Parathyroid adenoma (tissue), 2 donors: Measurements from ENCODE around the gene PDCD1LG2.

ENCODE experiments used
- H2AFZ ChIP-seq: fragments of 300-600 bp; sonication (generic); one replicate; pipeline ENCODE4 v1.7.0; 2017; ENCODE audit warnings: antibody characterized with exemption, mild to moderate bottlenecking
- H3K27ac ChIP-seq: fragments of 300-600 bp; sonication (generic); one replicate; pipeline ENCODE4 v1.7.0; 2017
- H3K27me3 ChIP-seq: fragments of 300-600 bp; sonication (generic); one replicate; pipeline ENCODE4 v1.7.0; 2017; ENCODE audit warnings: low read length; ENCODE audit not compliant: control insufficient read depth, insufficient read depth
- H3K36me3 ChIP-seq: fragments of 300-600 bp; sonication (generic); one replicate; pipeline ENCODE4 v1.7.0; 2017; ENCODE audit warnings: low read length; ENCODE audit not compliant: control insufficient read depth, insufficient read depth
- H3K4me1 ChIP-seq: fragments of 300-600 bp; sonication (generic); one replicate; pipeline ENCODE4 v1.7.0; 2017; ENCODE audit warnings: control low read depth
- H3K4me2 ChIP-seq: fragments of 300-600 bp; sonication (generic); one replicate; pipeline ENCODE4 v1.7.0; 2017; ENCODE audit warnings: low read length
- H3K4me3 ChIP-seq: fragments of 300-600 bp; sonication (generic); one replicate; pipeline ENCODE4 v1.7.0; 2017; ENCODE audit warnings: low read depth, low read length
- H3K79me2 ChIP-seq: fragments of 300-600 bp; sonication (generic); one replicate; pipeline ENCODE4 v1.7.0; 2017; ENCODE audit warnings: control low read depth
- H3K9ac ChIP-seq: fragments of 300-600 bp; sonication (generic); one replicate; pipeline ENCODE4 v1.7.0; 2017; ENCODE audit warnings: mild to moderate bottlenecking
- H3K9me3 ChIP-seq: fragments of 300-600 bp; sonication (generic); one replicate; pipeline ENCODE4 v1.7.0; 2017; ENCODE audit warnings: low read length; ENCODE audit not compliant: control insufficient read depth
- CTCF ChIP-seq: fragments of 300-600 bp; sonication (generic); IDR thresholded peaks from one replicate; pipeline ENCODE4 v1.7.0; 2017; ENCODE audit warnings: antibody characterized with exemption, mild to moderate bottlenecking
- donor health status: primary hyperparathyroidism.

The PDCD1LG2 gene

GRCh38 chr9:5532790-5533189, 22.5 kb downstream of the PDCD1LG2 start:
- no peak overlapping the region for H3K4me3 ChIP-seq
- no peaks in the 10 kb centered on the region for H3K79me2 ChIP-seq
- H3K27me3 ChIP-seq: no peaks in the 10 kb centered on the region
- H3K27ac ChIP-seq: no peak overlapping the region
- TF ChIP-seq CTCF: no peak
- no peaks in the 10 kb centered on the region for H3K36me3 ChIP-seq
- H3K4me1 ChIP-seq: peaks cover 2% of the 10 kb centered on the region
- no peak overlapping the region for H3K4me2 ChIP-seq
- no peak overlapping the region for H3K9ac ChIP-seq
- H3K9me3 ChIP-seq: no peaks in the 10 kb centered on the region
- peak overlapping the region; percentile 33 for H2AFZ ChIP-seq

GRCh38 chr9:5536684-5537083, 26.4 kb downstream of the PDCD1LG2 start:
- Histone ChIP-seq H3K36me3 (no peaks in the 10 kb centered on the region), H3K4me3 (no peak overlapping the region), H3K4me1 (peaks cover 2% of the 10 kb centered on the region), H3K9ac (no peak overlapping the region), H3K27me3 (no peaks in the 10 kb centered on the region), H3K27ac (no peak overlapping the region), H3K79me2 (no peaks in the 10 kb centered on the region), H3K9me3 (no peaks in the 10 kb centered on the region), H2AFZ (no peak overlapping the region), H3K4me2 (no peak overlapping the region)
- no peak for TF ChIP-seq CTCF

- H3K36me3 ChIP-seq: no peaks in the 10 kb centered on the region
- no peak overlapping the region for H3K4me3 ChIP-seq
- H3K4me2 ChIP-seq: no peak overlapping the region
- no peaks in the 10 kb centered on the region for H3K27me3 ChIP-seq
- no peaks in the 10 kb centered on the region for H3K9me3 ChIP-seq
- TF ChIP-seq CTCF: no peak
- H3K27ac ChIP-seq: no peak overlapping the region
- H2AFZ ChIP-seq: peak overlapping the region; percentile 53
- H3K4me1 ChIP-seq: peaks cover 3% of the 10 kb centered on the region
- no peak overlapping the region for H3K9ac ChIP-seq
- H3K79me2 ChIP-seq: no peaks in the 10 kb centered on the region
Measured at GRCh38 chr9:5543875-5544702, 33.8 kb downstream of the PDCD1LG2 start.

GRCh38 chr9:5549658-5550650, 39.6 kb downstream of the PDCD1LG2 start:
- H3K4me2 ChIP-seq: no peak overlapping the region
- no peaks in the 10 kb centered on the region for H3K79me2 ChIP-seq
- no peaks in the 10 kb centered on the region for H3K27me3 ChIP-seq
- no peaks in the 10 kb centered on the region for H3K9me3 ChIP-seq
- H3K27ac ChIP-seq: peak overlapping the region; percentile 82
- peaks cover 21% of the 10 kb centered on the region for H3K4me1 ChIP-seq
- no peaks in the 10 kb centered on the region for H3K36me3 ChIP-seq
- no peak for TF ChIP-seq CTCF
- H3K4me3 ChIP-seq: no peak overlapping the region
- peak overlapping the region; percentile 39 for H2AFZ ChIP-seq
- H3K9ac ChIP-seq: no peak overlapping the region
